GM18858 (cell line): ENCODE results near the gene CERS1.

Source experiments
- ATAC-seq: cut with Tn5 transposase; IDR thresholded peaks from one replicate; pipeline ENCODE4 v1.9.1; 2021; ENCODE audit not compliant: unreplicated experiment

CERS1 gene, protein sequence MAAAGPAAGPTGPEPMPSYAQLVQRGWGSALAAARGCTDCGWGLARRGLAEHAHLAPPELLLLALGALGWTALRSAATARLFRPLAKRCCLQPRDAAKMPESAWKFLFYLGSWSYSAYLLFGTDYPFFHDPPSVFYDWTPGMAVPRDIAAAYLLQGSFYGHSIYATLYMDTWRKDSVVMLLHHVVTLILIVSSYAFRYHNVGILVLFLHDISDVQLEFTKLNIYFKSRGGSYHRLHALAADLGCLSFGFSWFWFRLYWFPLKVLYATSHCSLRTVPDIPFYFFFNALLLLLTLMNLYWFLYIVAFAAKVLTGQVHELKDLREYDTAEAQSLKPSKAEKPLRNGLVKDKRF

GRCh38 chr19:18895824-18896341, at the start of gene CERS1:
TSS of gene CERS1 (minus strand) at chr19:18896158. CDS start at chr19:18896072, 86 bp downstream.
- no peak for ATAC-seq

GRCh38 chr19:18945297-18945696, 49.3 kb upstream of the CERS1 start:
- no peak for ATAC-seq

GRCh38 chr19:18943465-18943864, 47.5 kb upstream of the CERS1 start:
- no peak for ATAC-seq

- ATAC-seq: no peak
Measured at GRCh38 chr19:18942692-18943091, 46.7 kb upstream of the CERS1 start.

- ATAC-seq: no peak
Measured at GRCh38 chr19:18941628-18942354, 45.8 kb upstream of the CERS1 start.

DNA sequence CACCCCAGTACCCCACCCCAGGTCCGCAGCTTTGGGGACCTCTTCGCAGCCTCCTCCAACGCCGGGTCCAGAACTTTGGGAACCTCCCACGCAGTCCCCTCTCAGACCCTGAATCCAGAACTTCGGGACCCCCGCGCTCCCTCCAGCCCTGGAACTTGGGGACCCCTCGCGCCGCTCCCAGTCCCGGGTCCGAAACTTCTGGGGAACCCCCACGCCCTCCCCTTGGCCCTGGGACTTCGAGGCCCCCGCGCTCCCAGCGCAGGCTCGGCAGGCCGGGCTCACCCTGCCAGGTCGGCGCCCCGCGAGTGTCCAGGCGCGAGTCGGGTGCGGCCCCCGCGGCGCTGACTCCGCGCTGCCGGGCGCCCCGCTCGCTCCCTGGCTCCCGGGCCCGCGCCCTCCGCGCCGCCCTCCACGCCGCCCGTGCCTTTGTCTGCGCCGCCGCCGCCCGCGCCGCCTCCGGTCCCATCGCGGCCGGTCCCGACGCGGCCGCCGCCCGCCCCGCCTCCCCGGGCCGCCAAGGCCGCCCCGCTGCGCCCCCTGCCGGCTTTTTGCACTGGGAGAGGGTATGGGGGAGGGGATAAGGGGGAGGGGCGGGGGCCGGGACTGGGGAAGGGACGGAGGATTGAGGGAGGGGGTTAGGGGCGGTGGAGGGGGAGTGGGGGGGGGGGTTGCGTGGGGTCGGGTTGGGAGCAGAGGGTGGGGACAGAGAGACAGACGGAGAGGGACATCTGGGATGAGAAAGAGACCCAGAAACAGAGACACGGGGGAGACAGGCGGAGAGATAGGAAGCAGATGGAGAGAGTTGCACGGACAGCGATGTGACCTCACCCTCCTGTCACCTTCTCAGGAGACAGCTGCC, 45.0 kb upstream of the CERS1 start, which contains the start of gene HOMER3:
TSS of gene HOMER3 (minus strand) at position 449 of the 859 bp plus-strand sequence. CDS start 2,235 bp downstream, outside the sequence.
- no peak for ATAC-seq

GRCh38 chr19:18939922-18940768, 44.2 kb upstream of the CERS1 start:
- no peak for ATAC-seq

DNA sequence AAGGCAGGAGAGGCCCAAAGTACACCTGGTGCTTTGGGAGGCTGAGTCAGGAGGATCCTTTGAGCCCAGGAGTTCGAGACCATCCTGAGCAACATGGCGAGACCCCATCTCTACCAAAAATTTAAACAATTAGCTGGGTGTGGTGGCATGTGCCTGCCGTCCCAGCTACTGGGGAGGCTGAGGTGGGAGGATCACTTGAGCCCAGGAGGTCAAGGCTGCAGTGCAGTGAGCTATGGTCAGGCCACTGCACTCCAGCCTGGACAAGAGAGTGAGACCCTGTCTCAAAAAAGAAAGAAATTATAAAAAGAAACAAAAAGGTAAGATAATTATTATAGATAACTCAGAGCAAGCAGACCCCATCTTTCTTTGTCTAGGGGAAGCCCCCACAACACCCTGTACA, 43.2 kb upstream of the CERS1 start:
- ATAC-seq: no peak

GRCh38 chr19:18933297-18933696, 37.3 kb upstream of the CERS1 start:
- ATAC-seq: no peak

DNA sequence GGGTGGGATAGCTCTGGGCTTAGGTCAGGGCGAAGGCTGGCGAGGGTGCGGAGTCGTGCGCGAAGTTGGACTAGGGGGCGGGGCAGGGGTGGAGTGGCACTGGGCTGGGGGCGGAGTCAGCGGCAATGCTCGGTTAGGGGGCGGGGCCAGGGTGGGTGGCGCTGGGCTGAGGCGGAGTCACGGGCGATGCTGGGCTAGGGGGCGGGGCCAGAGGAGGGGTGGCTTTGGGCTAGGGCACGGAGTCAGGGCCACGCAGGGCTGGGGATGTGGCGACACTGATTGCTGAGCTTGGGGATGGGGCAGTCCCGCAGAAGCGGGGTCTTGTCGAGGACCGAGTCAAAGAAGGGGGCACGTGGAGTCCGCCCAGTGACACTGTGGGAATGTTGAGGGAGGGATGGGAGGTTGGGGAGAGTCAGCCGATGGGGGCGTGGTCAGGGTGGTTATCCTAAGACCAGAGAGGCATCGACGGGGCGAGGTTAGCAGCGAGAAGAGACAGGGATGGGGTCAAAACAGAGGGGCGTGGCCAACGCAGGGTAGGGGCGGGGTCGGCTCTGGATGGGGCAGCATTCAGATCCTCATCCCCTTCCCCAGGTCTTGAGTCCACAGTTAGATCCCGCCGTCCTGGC, 36.4 kb upstream of the CERS1 start:
- no peak for ATAC-seq

GRCh38 chr19:18931316-18932162, 35.6 kb upstream of the CERS1 start:
- ATAC-seq: no peak

DNA sequence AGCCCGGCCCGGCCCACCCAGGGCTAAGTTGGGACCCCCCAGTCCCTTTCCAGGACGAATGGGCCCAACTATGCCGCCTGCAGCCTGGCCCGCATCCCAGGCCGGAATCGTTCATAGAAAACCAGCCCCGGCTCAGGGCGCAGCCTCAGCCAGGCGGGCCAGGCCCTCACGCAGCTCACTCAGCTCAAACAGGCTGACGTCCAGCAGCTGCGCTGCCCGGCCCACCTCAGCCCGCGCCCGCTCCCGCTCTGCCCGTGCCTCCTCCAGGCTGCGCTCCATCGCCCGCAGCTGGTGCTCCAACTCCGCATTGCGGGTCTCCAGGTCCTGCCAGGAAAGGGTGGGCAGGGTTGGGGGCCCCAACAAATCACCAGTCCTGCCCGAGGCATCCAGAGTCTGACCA, 33.4 kb upstream of the CERS1 start:
- ATAC-seq: no peak

DNA sequence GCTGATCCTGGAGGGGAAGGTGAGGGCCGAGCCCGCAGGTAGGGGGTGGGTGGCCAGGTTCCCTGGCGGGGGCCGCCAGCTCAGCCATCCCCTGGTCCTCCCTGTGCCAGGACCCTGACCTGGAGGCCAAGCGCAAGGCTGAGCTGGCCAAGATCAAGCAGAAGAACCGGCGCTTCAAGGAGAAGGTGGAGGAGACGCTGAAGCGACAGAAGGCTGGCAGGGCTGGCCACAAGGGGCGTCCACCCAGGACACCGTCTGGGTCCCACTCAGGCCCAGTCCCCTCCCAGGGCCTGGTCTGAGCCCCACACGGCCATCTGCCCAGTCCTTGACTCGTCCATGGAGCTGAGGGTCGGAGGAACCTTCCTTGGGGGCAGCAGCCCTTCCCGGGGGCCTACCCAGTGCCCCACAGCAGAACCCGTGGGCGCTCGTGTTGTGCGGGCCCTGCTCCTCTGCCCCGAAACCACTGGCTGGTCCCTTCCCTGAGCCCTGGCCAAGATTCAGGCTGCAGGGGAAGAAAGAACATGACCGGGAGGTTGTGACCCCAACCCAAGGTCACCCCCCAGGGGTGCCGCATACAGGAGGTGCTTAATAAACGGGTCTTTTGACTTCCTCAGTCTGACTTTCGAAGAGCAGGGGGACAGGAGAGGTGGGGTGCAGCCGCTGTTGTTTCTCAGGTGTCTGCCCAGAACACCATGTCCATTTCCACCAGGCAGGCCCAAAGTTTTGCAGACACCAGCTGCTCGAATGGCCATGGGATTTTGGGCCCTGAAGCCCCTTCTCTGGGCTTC, 32.3 kb upstream of the CERS1 start:
- no peak for ATAC-seq

DNA sequence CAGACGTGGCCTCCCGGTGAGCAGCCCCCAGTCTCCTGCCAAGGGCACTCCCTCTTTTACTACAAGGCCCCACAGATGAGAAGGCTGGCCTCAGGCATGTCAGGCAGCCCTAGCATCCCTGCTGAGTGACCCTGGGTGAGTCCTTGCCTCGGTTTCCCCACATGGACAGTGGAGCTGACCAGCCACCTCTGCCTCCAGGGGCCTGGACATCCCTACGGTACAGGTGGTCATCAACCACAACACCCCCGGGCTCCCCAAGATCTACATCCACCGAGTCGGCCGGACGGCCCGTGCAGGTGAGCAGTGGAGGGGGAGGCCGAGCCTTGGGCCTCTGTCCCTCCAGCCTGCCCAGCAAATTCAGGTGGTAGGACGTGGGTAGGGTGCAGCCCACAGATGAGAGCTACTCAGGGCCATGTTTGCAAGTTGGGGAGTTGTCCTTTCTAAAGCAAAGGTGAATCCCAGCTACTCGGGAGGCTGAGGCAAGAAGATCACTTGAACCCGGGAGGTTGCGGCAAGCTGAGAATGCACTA, 28.8 kb upstream of the CERS1 start:
- ATAC-seq: no peak

- no peak for ATAC-seq
Measured at GRCh38 chr19:18922228-18922985, 26.4 kb upstream of the CERS1 start.

- ATAC-seq: no peak
Measured at GRCh38 chr19:18921593-18921992, 25.6 kb upstream of the CERS1 start.

DNA sequence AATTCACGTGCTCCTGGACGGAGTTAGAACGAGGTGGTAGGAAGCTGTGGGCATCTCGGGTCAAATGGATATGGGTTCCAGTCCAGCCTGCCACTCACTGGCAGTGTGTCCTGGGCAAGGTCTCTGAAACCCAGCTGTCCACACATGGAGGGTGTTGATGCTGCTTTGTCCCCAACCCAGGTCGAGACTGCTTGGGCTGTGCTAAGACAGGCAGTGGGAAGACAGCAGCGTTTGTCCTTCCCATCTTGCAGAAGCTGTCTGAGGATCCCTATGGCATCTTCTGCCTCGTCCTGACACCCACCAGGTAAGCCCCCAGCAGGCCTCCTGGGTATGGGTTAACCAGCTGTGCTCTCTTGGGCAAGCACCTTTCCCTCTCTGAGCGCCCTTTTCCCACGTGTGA, 24.4 kb upstream of the CERS1 start:
- ATAC-seq: no peak
